ENCODE measurements around the gene UQCR11. TPM values are rescaled to one million over a fixed set of nuclear protein-coding genes. Genes with fewer than 3 reads are reported as not detected.

Gene UQCR11
- total RNA-seq, 1 donor from 2014 or later: 84.6 TPM

DNA sequence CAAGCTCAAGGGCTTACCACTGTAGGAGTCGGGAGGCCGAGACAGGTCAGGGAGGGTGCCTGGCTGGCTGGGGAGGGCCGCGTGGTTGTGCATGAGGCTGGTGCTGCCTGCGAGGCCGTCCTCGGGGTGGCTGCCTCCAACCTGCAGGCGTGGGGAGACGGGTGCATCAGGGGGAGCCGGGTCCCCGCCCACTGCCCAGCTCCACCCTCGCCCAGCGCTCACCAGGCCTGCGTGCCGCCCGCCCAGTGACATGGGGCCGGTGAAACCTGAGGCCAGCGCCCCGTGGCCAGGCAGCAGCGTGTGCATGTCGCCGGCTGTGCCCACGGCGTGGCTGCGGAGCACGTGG lies 13.8 kb upstream of the UQCR11 start:
- no peak overlapping the region for H3K4me3 ChIP-seq (ENCODE audit: low read depth, low read length)
- no peaks in the 10 kb centered on the region for H3K27me3 ChIP-seq (ENCODE audit: control insufficient read depth, insufficient read depth, low read length)
- DNase-seq (ENCODE audit: low read depth): no peak
- H3K36me3 ChIP-seq (ENCODE audit: control insufficient read depth, insufficient read depth, low read length): peaks cover 2% of the 10 kb centered on the region
- TF ChIP-seq, protein P1, sequence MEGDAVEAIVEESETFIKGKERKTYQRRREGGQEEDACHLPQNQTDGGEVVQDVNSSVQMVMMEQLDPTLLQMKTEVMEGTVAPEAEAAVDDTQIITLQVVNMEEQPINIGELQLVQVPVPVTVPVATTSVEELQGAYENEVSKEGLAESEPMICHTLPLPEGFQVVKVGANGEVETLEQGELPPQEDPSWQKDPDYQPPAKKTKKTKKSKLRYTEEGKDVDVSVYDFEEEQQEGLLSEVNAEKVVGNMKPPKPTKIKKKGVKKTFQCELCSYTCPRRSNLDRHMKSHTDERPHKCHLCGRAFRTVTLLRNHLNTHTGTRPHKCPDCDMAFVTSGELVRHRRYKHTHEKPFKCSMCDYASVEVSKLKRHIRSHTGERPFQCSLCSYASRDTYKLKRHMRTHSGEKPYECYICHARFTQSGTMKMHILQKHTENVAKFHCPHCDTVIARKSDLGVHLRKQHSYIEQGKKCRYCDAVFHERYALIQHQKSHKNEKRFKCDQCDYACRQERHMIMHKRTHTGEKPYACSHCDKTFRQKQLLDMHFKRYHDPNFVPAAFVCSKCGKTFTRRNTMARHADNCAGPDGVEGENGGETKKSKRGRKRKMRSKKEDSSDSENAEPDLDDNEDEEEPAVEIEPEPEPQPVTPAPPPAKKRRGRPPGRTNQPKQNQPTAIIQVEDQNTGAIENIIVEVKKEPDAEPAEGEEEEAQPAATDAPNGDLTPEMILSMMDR (IDR thresholded peaks at IDR 0.05; ENCODE audit: insufficient read depth, low read length, poor library complexity, severe bottlenecking): no peak

DNA sequence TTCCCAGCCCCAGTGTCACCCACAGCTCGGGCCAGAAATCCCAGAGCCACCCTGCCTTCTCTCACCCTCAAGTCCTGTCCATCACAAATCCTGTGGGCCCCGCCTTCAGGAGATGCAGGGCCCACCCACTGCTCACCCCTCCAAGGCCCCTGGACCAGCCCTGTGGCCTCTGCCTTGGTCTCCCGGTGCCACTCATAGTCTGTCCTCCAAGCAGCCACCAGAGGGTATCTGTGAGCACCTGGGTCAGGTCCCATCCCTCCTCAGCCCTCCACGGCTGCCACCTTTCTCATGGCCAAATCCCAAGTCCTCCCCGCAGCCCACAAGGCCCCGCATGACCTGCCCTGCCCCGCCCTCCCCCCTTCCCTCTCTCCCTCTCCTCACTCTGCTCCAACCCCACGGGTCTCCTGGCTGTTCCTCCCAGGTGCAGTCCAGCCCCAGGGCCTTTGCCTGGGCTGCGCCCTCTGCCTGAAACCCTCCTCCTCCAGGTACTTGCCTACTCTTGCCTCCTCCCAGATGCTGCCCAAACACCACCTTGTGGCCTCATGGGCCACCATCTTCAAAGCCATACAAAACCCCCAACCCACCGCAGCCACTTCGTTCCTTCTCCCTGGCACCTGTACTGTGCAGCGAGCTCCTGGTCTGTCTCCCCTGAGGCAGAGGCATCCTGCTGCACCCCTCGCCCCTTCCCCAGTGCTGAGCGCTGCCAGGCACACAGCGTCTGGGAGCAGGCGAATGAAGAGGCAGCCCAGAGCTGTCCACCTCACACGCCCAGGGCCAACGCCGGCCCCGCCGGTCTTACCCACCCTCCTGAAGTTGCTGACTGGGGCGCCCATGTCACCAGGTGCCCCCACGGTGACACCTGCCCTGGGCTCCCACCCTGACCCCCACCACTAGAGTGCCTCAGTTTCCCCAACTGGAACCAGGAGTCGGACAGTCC lies 13.2 kb upstream of the UQCR11 start:
- DNase-seq (ENCODE audit: low read depth): no peak
- TF ChIP-seq, protein P1 (IDR thresholded peaks at IDR 0.05; ENCODE audit: insufficient read depth, low read length, poor library complexity, severe bottlenecking): peak; percentile 51
- no peaks in the 10 kb centered on the region for H3K27me3 ChIP-seq (ENCODE audit: control insufficient read depth, insufficient read depth, low read length)
- H3K4me3 ChIP-seq (ENCODE audit: low read depth, low read length): no peak overlapping the region
- H3K36me3 ChIP-seq (ENCODE audit: control insufficient read depth, insufficient read depth, low read length): peaks cover 2% of the 10 kb centered on the region

DNA sequence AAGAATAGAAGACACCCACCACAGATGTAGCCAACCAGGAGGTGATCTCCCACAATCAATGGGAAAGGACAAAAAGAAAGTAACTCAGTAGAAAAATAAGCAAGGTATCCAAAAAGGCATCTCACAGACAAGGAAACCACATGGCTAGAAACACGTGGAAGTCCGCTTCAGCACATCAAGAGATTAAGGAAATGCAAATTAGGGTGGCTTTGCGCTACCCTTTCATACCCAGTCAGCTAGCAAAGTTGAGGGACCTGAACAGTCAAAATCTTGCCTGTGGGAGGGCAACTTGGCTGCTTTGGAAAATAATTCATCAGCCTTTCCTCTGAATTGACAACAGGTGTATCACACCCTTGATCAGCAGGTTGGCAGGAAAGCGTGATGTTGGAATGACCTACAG lies 11.6 kb upstream of the UQCR11 start:
- H3K27me3 ChIP-seq (ENCODE audit: control insufficient read depth, insufficient read depth, low read length): no peaks in the 10 kb centered on the region
- peaks cover 1% of the 10 kb centered on the region for H3K36me3 ChIP-seq (ENCODE audit: control insufficient read depth, insufficient read depth, low read length)
- DNase-seq (ENCODE audit: low read depth): no peak
- TF ChIP-seq, protein P1 (IDR thresholded peaks at IDR 0.05; ENCODE audit: insufficient read depth, low read length, poor library complexity, severe bottlenecking): no peak
- no peak overlapping the region for H3K4me3 ChIP-seq (ENCODE audit: low read depth, low read length)

DNA sequence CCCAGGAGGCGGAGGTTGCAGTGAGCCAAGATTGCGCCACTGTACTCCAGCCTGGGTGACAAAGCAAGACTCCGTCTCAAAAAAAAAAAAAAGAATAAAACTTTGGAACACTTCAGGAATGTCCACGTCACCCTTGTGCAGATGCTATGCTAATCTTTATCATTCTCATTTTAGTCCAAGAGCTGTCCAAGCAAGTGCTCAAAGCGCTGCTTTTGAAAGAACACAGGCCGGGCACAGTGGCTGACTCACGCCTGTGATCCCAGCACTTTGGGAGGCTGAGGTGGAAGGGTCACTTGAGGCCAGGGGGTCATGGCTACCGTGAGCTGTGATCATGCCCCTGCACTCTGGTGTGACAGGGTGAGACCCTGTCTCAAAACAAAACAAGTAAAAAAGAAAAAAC lies 11.1 kb upstream of the UQCR11 start:
- Histone ChIP-seq H3K27me3 (ENCODE audit: control insufficient read depth, insufficient read depth, low read length) (no peaks in the 10 kb centered on the region), H3K36me3 (ENCODE audit: control insufficient read depth, insufficient read depth, low read length) (peaks cover 1% of the 10 kb centered on the region), H3K4me3 (ENCODE audit: low read depth, low read length) (no peak overlapping the region)
- TF ChIP-seq, protein P1 (IDR thresholded peaks at IDR 0.05; ENCODE audit: insufficient read depth, low read length, poor library complexity, severe bottlenecking): no peak
- DNase-seq (ENCODE audit: low read depth): no peak

DNA sequence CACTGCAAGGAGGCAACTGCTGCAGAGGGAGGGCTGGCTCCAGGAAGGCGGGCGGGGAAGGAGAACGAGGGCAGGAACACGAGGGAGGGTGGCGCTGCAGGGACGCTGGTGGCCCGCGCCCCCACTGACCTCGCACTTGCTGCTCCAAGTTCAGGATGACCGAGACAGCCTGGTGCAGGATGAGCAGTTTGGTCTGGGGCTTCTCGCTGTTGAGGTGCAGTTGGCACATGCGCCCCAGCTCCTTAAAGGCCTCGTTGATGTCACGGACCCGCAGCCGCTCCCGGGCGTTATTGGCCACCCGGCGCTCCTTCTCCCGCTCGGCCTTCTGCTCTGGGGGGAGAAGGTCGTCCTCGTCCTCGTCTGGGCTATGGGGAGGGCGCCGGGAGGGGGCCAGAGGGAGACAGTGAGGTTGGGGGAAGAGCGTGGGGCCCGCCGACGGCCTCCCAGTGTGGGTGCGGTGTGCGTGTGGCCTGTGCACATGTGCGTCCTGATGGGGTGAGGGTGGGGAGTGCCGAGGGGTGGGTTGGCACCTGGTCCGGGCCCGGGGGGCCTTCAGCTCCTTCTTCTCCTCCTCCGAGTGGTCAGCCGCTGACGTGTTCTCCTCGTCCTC lies 10.0 kb upstream of the UQCR11 start:
- TF ChIP-seq, protein P1 (IDR thresholded peaks at IDR 0.05; ENCODE audit: insufficient read depth, low read length, poor library complexity, severe bottlenecking): no peak
- Histone ChIP-seq H3K36me3 (ENCODE audit: control insufficient read depth, insufficient read depth, low read length) (peaks cover 1% of the 10 kb centered on the region), H3K4me3 (ENCODE audit: low read depth, low read length) (no peak overlapping the region), H3K27me3 (ENCODE audit: control insufficient read depth, insufficient read depth, low read length) (no peaks in the 10 kb centered on the region)
- no peak for DNase-seq (ENCODE audit: low read depth)

Data from kidney epithelial cell (primary cell).